Lower leg skin (tissue), 3 donors: ENCODE measurements around the gene SLC2A11.

Source experiments
- CTCF ChIP-seq, 3 donors: fragments of 450-650 bp; IDR thresholded peaks; one replicate each; pipeline ENCODE4 v1.5.1; 2016; ENCODE audit warnings: antibody characterized with exemption in 3 of 3, mild to moderate bottlenecking in 3 of 3, moderate library complexity in 2 of 3
- POLR2A ChIP-seq, 2 donors: fragments of 450-650 bp; IDR thresholded peaks; one replicate each; pipeline ENCODE4 v1.6.1; 2016 to 2017; ENCODE audit warnings: antibody characterized with exemption in 2 of 2, mild to moderate bottlenecking in 1 of 2, moderate library complexity in 1 of 2

GRCh38 chr22:23899042-23899745 lies 41.5 kb downstream of the SLC2A11 start:
- TF ChIP-seq CTCF (IDR thresholded peaks at IDR 0.05) (no peak), POLR2A (IDR thresholded peaks at IDR 0.05) (no peak)
